Loucy (cell line): ENCODE data around the gene EXOSC7.

Source experiments
- CTCF ChIP-seq: fragments of 200-600 bp; sonication (generic); conservative IDR thresholded peaks from 2 replicates; pipeline ENCODE4 v1.5.1; 2014; ENCODE audit warnings: mild to moderate bottlenecking, antibody characterized with exemption, low read length
- EZH2phosphoT487 ChIP-seq: fragments of 200-600 bp; IDR thresholded peaks from 2 replicates; pipeline ENCODE4 v1.6.1; 2018; ENCODE audit warnings: antibody characterized with exemption, mild to moderate bottlenecking, moderate library complexity, borderline replicate concordance

GRCh38 chr3:45001738-45002137 is 25.7 kb downstream of the EXOSC7 start:
- TF ChIP-seq CTCF = no peak
- TF ChIP-seq EZH2phosphoT487 = no peak
